Mesodermal cell (in vitro differentiated cells): ENCODE results near the gene TICRR.

ENCODE experiments used
- H3K27ac ChIP-seq: 2 replicates; pipeline ENCODE4 v1.7.0; 2013; ENCODE audit warnings: mild to moderate bottlenecking, low read depth, low read length, moderate library complexity; ENCODE audit not compliant: severe bottlenecking
- H3K36me3 ChIP-seq: 2 replicates; pipeline ENCODE4 v1.7.1; 2013; ENCODE audit warnings: mild to moderate bottlenecking, low read length, moderate library complexity; ENCODE audit not compliant: control insufficient read depth, insufficient read depth
- H3K4me1 ChIP-seq: one replicate; pipeline ENCODE4 v1.7.1; 2013; ENCODE audit warnings: mild to moderate bottlenecking, low read length; ENCODE audit not compliant: insufficient read depth, control insufficient read depth, poor library complexity, severe bottlenecking
- H3K4me3 ChIP-seq: 2 replicates; pipeline ENCODE4 v1.7.0; 2013; ENCODE audit warnings: low read length, control low read depth, mild to moderate bottlenecking; ENCODE audit not compliant: insufficient read depth, poor library complexity, severe bottlenecking; ENCODE audit errors: extremely low read depth
- H3K9me3 ChIP-seq: 2 replicates; pipeline ENCODE4 v1.7.1; 2013; ENCODE audit warnings: mild to moderate bottlenecking, low read length, moderate library complexity; ENCODE audit not compliant: control insufficient read depth
- WGBS, 2 experiments: methylation state at CpG; one replicate each; pipeline ENCODE4 v1.1.5; 2013; ENCODE audit warnings: missing lambda C conversion rate in 2 of 2; ENCODE audit not compliant: insufficient coverage in 2 of 2; 5-methylcytosine and 5-hydroxymethylcytosine counted together

The TICRR gene

DNA sequence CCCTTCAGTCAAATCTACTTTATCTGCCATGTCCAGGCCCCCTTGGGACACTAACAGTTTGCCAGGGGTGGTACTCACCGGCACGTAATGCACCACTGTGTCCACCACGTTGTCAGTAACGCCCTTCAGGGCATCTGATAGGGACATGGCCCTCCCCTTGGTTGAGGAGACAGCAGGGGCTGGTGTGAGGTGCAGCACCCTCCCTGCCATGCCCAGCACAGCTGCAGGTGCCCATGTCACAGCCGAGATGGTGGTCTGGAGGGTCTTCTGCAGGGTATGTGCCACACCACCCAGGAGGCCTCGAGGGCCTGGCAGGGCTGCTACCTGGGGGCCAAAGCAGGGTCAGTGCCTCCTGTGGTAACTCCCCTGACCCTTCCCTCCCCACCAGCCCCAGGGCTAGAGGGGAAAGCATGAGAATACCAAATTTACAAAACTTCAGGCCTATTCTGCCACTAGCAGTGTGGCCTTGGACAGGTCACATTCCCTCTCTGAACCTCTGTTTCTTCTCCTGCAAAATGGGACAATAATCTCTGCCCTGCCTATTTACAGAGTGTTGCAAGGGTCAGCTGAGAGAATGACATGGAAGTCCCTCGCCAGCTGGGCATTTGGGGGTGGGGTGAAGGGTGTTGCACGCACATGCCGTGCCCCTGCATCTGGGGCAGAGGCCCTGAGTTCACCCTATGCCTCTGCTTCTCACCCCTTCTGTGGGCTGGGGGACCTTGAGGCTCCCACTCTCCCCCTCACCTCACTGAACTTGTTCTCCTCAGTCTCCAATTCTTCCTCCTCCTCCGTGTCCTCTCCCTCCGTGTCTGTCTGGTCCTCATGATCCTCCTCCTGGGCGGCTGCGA is 91.8 kb downstream of the TICRR start:
- no peak overlapping the region for H3K4me3 ChIP-seq
- WGBS, 2 experiments: 93 to 94% methylated on average over 10 to 11 of the region's 13 CpGs
- H3K36me3 ChIP-seq: no peaks in the 10 kb centered on the region
- H3K9me3 ChIP-seq: no peaks in the 10 kb centered on the region
- H3K4me1 ChIP-seq: peaks cover 18% of the 10 kb centered on the region
- no peak overlapping the region for H3K27ac ChIP-seq

DNA sequence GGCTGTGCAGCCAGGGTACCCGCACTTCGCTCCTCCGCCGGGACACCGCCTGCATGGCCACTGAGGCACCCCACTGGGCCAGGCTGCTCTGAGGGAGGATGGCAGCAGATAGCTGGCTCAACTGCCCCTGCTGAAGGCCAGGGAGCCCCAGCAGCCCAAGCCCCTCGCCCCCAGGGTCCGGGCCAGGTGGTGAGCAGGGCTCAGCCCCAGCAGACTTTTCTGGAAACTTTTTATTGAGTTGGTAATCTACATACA is 92.4 kb downstream of the TICRR start:
- peaks cover 15% of the 10 kb centered on the region for H3K4me1 ChIP-seq

DNA sequence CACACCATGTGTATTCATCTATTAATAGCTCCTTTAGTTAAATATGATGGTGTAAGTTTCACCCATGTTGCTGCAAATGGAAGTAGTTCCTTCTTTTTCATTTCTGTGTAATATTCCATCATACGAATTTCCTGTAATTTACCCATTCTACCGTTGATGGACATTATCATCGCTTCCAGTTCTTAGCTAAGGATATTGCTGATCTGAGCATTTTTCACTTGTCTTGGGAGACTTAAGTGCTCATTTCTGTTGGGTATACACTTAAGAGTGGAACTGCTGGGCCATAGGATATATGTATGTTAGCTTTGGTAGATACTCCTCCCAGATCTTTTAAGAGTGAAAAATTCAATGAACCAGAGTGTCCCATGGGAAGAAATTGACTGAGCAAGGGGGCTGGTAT is 92.9 kb downstream of the TICRR start:
- no peak overlapping the region for H3K4me3 ChIP-seq
- no peaks in the 10 kb centered on the region for H3K9me3 ChIP-seq
- no peak overlapping the region for H3K27ac ChIP-seq
- no peaks in the 10 kb centered on the region for H3K36me3 ChIP-seq
- 100% methylated on average over 2 to 3 of the region's 3 CpGs for WGBS, 2 experiments
- H3K4me1 ChIP-seq: peaks cover 10% of the 10 kb centered on the region

More for the DNA sequence above, 92.4 kb downstream of the TICRR start:
- no peaks in the 10 kb centered on the region for H3K36me3 ChIP-seq
- H3K9me3 ChIP-seq: no peaks in the 10 kb centered on the region
- H3K27ac ChIP-seq: no peak overlapping the region
- WGBS, 2 experiments: 94 to 96% methylated on average over 5 of the region's 7 CpGs
- no peak overlapping the region for H3K4me3 ChIP-seq

DNA sequence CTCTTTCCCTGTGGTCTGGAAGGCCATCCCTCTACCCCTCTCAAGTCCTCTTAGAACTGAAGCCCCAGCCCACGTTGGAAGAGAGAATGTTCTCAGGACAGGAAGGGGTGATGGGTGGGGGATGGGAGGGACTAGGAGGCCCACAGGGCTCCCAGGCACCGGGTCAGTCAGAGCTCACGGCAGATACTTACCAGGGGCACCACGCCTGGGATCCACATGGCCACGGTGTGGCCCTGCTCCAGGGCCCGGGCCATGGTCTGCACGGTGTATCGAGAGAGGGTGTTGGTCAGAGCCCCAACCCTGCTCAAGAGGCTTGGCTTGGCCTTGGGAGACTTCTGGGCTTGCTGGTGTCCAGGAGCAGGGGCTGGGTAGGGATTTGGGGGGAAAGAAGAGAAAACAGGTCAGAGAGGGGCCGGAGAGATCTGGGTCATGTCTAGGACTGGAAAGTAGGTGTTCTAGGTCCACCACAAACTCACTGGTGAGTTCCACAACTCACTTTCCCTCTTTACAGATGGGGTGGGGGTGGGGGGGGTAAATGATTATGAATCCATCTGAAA is 94.1 kb downstream of the TICRR start:
- Histone ChIP-seq H3K4me3 (no peak overlapping the region), H3K36me3 (no peaks in the 10 kb centered on the region), H3K27ac (no peak overlapping the region), H3K9me3 (no peaks in the 10 kb centered on the region), H3K4me1 (peaks cover 9% of the 10 kb centered on the region)
- WGBS, 2 experiments: 84 to 93% methylated on average over 7 of the region's 9 CpGs

DNA sequence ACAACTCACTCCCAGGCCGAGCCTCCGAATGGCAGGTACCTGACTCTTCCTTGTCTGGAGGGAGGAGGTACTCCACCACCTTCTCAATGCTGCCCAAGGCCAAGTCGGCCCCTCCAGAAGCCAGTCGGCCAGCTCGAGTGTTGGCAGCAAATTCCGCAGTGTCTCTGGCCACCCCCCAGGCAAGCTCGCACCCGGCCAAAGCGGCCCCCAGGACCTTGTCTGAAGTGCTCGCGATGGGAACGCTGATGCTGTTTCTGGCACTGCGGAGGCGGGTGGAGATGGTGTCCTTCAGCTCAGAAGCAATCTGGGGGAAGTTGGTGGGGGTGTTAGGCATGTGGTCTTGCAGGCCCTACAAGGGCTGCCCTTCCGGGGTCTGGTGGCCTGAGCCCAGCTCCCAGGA is 94.7 kb downstream of the TICRR start:
- 96% methylated on average over 14 to 15 of the region's 15 CpGs for WGBS, 2 experiments
- Histone ChIP-seq H3K9me3 (no peaks in the 10 kb centered on the region), H3K4me3 (no peak overlapping the region), H3K27ac (no peak overlapping the region), H3K36me3 (no peaks in the 10 kb centered on the region), H3K4me1 (peaks cover 8% of the 10 kb centered on the region)

DNA sequence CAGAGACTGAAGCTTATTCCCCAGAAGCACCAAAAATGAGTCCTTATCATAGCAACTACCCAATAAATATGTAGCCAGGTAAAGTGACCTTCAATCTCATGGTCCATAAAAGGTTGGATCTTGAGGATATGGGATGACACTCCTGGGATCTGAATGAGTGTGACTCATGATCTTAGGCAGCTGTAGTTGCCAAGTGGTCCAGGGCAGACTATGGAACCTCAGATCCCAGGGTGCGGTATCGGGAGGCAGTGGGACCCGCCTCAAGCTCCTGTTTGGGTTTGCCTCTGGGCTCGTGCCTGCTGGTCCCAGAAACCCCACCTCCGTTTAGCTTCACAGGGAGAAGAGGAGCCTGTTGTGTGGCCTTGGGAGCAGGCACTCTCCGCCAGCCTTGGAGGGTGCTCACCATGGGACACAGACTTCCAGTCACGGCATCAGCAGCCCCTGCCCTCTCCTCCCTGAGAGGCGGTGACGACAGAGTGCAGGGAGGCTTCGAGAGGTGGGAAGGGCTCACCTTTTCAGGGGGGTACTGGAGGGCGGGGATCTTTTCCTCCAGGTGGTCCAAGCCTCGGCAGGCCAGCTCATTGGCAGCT is 95.8 kb downstream of the TICRR start:
- peaks cover under 1% of the 10 kb centered on the region for H3K4me1 ChIP-seq
- H3K27ac ChIP-seq: no peak overlapping the region
- H3K9me3 ChIP-seq: no peaks in the 10 kb centered on the region
- 86 to 87% methylated on average over 7 of the region's 12 CpGs for WGBS, 2 experiments
- H3K4me3 ChIP-seq: no peak overlapping the region
- H3K36me3 ChIP-seq: no peaks in the 10 kb centered on the region

DNA sequence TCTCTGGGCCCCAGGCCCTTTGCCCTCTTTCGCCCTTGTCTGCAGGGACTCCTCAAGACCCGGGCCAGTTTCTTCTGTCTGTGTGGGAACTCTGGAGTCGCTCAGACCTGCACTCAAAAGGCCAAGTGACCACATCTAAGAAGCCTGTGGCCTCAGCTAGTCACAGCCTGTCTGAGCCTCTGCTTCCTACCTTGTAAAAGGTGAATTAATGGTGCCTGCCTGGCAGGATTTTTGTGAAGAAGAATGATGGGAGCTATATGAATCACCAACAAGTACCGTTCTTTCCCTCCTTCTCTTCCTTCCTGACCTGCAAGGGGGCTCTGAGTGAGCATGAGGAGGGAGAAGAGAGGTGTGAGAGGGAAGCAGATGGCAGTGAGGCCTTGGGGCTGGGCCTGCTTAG is 96.4 kb downstream of the TICRR start:
- 68 to 79% methylated on average over 2 to 4 of the region's 4 CpGs for WGBS, 2 experiments

DNA sequence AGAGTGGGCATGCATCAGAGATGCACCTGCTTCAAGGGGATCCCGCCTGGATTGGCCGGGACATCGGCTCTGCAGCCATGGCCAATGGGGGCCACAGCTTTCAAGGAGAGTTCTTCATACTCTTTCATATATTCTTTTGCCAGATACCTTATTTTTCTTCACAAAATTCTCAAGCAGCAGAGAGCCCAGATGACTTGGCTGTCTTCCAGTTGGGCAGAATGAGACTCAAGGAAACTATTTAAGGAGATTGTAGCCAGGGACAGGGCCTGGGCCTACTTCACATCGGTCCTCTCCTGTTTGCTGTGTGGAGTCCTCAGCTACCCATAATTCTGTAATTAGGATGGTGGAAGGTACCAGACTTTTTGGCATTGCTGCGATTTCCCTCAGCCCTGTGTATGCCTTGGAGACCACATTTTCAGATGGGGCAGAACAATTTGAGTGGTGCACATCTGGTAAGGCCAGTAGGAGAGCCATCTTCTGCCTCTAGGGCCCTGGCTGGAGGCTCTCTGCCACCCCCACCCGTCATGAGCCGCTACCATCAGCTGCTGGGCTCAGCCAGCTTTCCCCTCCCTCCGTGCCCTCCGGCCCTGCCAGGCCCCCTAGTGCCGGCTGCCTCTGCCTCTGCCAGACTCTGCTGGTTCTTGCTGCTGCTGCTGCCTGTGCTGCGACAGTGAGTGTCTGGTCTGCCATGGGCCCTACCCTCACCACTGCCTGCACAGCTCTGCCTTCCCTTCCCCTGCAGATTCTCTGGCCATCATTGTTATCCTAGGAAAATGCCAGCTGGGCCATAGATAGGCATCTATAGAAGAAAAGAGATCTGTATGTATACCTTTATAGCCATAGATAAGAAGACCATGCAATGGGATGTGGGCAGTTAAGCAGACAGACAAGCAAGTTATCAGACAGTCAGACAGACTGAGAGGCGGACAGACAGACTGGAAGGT is 97.2 kb downstream of the TICRR start:
- no peaks in the 10 kb centered on the region for H3K4me1 ChIP-seq
- H3K36me3 ChIP-seq: no peaks in the 10 kb centered on the region
- WGBS, 2 experiments: 80 to 93% methylated on average over 8 to 11 of the region's 12 CpGs
- no peak overlapping the region for H3K27ac ChIP-seq
- H3K9me3 ChIP-seq: no peaks in the 10 kb centered on the region
- no peak overlapping the region for H3K4me3 ChIP-seq

More for the DNA sequence above, 96.4 kb downstream of the TICRR start:
- no peak overlapping the region for H3K27ac ChIP-seq
- no peaks in the 10 kb centered on the region for H3K9me3 ChIP-seq
- H3K4me1 ChIP-seq: no peaks in the 10 kb centered on the region
- no peaks in the 10 kb centered on the region for H3K36me3 ChIP-seq
- H3K4me3 ChIP-seq: no peak overlapping the region

DNA sequence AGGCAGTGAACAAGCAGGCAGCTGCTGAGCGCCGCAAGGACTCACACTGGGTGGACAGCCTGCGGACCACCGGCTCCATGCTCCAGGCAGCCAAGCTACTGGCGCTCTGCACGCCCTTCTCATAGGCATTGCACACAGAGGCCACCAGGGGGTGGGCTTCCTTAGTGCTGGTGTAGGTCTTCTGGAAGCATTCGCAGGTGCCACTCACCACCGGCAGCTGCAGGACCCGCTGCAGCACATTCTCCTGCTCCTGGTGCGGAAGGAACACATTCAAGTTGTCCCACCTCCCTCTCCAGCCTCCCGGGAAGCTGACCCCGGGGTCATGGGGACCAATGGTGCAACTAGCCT is 97.9 kb downstream of the TICRR start:
- Histone ChIP-seq H3K36me3 (no peaks in the 10 kb centered on the region), H3K9me3 (no peaks in the 10 kb centered on the region), H3K4me3 (no peak overlapping the region), H3K27ac (no peak overlapping the region), H3K4me1 (no peaks in the 10 kb centered on the region)
- WGBS, 2 experiments: 38 to 55% methylated on average over 8 of the region's 12 CpGs

DNA sequence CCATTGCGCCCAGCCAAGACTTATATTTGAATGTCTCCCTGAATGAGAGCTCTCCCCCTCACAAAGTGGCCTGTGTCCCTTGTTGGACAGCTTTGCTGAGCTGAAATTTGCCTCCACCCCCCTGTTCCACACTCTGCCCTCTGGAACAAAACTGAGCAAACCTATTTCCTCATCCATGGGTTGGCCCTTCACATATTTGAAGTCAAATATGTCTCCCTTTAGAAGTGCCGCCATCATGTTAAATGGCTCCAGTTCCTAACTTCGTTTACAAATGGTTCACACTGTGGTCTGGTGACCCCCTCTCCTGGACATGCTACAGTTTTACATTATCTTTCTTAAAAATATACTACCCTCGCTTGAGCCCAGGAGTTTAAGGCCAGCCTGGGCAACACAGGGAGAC is 99.3 kb downstream of the TICRR start:
- H3K36me3 ChIP-seq: no peaks in the 10 kb centered on the region
- H3K9me3 ChIP-seq: no peaks in the 10 kb centered on the region
- H3K27ac ChIP-seq: no peak overlapping the region
- WGBS, 2 experiments: 90 to 94% methylated on average over 2 to 3 of the region's 4 CpGs
- H3K4me3 ChIP-seq: no peak overlapping the region
- no peaks in the 10 kb centered on the region for H3K4me1 ChIP-seq
